ENCODE data around the gene C5orf52.
"Not testable (repeated sequence)": the region's sequence is repeated elsewhere in the genome, so short reads cannot be mapped to it uniquely, and the experiment has no call there.

Gene C5orf52

GRCh38 chr5:157714596-157714864, 43.2 kb downstream of the C5orf52 start:
- H3K27ac ChIP-seq, result no peak overlapping the region
- no peak overlapping the region for H3K4me3 ChIP-seq

GRCh38 chr5:157718519-157718918, 47.2 kb downstream of the C5orf52 start:
- Histone ChIP-seq H3K4me3 (no peak overlapping the region), H3K27ac (no peak overlapping the region)

- H3K27ac ChIP-seq, result no peak overlapping the region
Measured at GRCh38 chr5:157719245-157719644, 47.9 kb downstream of the C5orf52 start.

GRCh38 chr5:157721159-157721558, 49.8 kb downstream of the C5orf52 start:
- Histone ChIP-seq H3K4me3 (no peak overlapping the region), H3K27ac (no peak overlapping the region)

More at GRCh38 chr5:157719245-157719644, 47.9 kb downstream of the C5orf52 start:
- H3K4me3 ChIP-seq, result no peak overlapping the region

- not testable (repeated sequence) for H3K27ac ChIP-seq, H3K4me3 ChIP-seq
Measured at GRCh38 chr5:157722895-157723294, 51.6 kb downstream of the C5orf52 start.

GRCh38 chr5:157726607-157727006, 55.3 kb downstream of the C5orf52 start:
- H3K27ac ChIP-seq, H3K4me3 ChIP-seq: not testable (repeated sequence)

- H3K4me3 ChIP-seq, H3K27ac ChIP-seq: not testable (repeated sequence)
Measured at GRCh38 chr5:157727858-157728257, 56.5 kb downstream of the C5orf52 start.

Data from skin epidermis (tissue), 12 donors.